K562 (cell line): Measurements from ENCODE around the gene HEPACAM. TPM values are rescaled to one million over a fixed set of nuclear protein-coding genes. Genes with fewer than 3 reads are reported as not detected.

Experiments
- ATAC-seq: fragments of 200-7000 bp; cut with Tn5 transposase; 3 replicates; pipeline ENCODE4 v1.9.1; 2020; ENCODE audit warnings: moderate library complexity
- BruUV-seq: library from RNA; stranded (reverse); fragments of 400-500 nt; replicated peaks from 2 replicates; lab custom pipeline; 2021; lab: Mats Ljungman, UMichigan
- CTCF ChIA-PET: fragments of 300-600 bp; formaldehyde crosslinking; extraction: SDS; loops from one replicate; lab custom pipeline; 2021; ENCODE audit warnings: low intra/inter-chr PET ratio; lab: Yijun Ruan, JAX
- POLR2A ChIA-PET: fragments of 300-600, 350-650 bp; sonication (Branson Sonifier 250); formaldehyde crosslinking; extraction: SDS; loops from one replicate; lab custom pipeline; 2021; ENCODE audit warnings: antibody characterized with exemption, inconsistent platforms; lab: Yijun Ruan, JAX
- DNase-seq, 4 experiments: peaks; one replicate each; pipeline versions ENCODE4 v3.0.0 to v3.0.0-alpha.2; 2011 to 2018; ENCODE audit warnings: low spot score in 3 of 4, mixed read lengths in 3 of 4; ENCODE audit errors: extremely low read depth in 1 of 4
- FAIRE-seq: peaks from 2 replicates; lab custom pipeline; 2011; peaks lifted over from hg19 to GRCh38; lab: Jason Lieb, UNC
- H2AFZ ChIP-seq: 2 replicates; pipeline ENCODE4 v1.6.0; 2011; ENCODE audit warnings: low read depth, low read length, control low read depth, inconsistent platforms
- H3K27ac ChIP-seq: fragments of 200-600 bp; 3 replicates; pipeline ENCODE4 v1.8.0; 2011; ENCODE audit warnings: low read depth, mild to moderate bottlenecking, control low read depth, inconsistent platforms, low read length, moderate library complexity, mixed read lengths; ENCODE audit errors: extremely low read depth
- H3K27me3 ChIP-seq, 2 experiments: fragments of 300-600 bp in 1 of 2; 2 replicates in 1 of 2; 3 replicates in 1 of 2; pipeline versions ENCODE4 v1.6.0 to v1.8.0; 2011; ENCODE audit warnings: inconsistent platforms in 2 of 2, low read length in 2 of 2, mild to moderate bottlenecking in 1 of 2, mixed read lengths in 1 of 2, moderate library complexity in 1 of 2; ENCODE audit not compliant: control insufficient read depth in 2 of 2, insufficient read depth in 2 of 2
- H3K36me3 ChIP-seq: fragments of 300-600 bp; 3 replicates; pipeline ENCODE4 v1.8.0; 2011; ENCODE audit warnings: mild to moderate bottlenecking, low read length, inconsistent platforms; ENCODE audit not compliant: control insufficient read depth, insufficient read depth
- H3K4me1 ChIP-seq, 2 experiments: fragments of 200-600 bp in 1 of 2; replicated peaks in 1 of 2; 2 replicates in 1 of 2; 3 replicates in 1 of 2; pipeline versions ENCODE4 v1.5.1 to v1.8.0; 2011; ENCODE audit warnings: inconsistent platforms in 2 of 2, low read length in 2 of 2, mild to moderate bottlenecking in 1 of 2, mixed read lengths in 1 of 2, moderate library complexity in 1 of 2; ENCODE audit not compliant: control insufficient read depth in 2 of 2, insufficient read depth in 2 of 2
- H3K4me2 ChIP-seq: 2 replicates; pipeline ENCODE4 v1.6.1; 2011; ENCODE audit warnings: low read length, control low read depth, inconsistent platforms, mixed read lengths; ENCODE audit not compliant: insufficient read depth
- H3K4me3 ChIP-seq: fragments of 200-600 bp; sonication (generic), shearing (Covaris generic); 2 replicates; pipeline ENCODE4 v1.5.1; 2016; ENCODE audit warnings: control low read depth, inconsistent platforms
- H3K79me2 ChIP-seq: fragments of 200-600 bp; 3 replicates; pipeline ENCODE4 v1.8.0; 2011; ENCODE audit warnings: low read length, inconsistent platforms; ENCODE audit not compliant: control insufficient read depth, insufficient read depth
- H3K9ac ChIP-seq, 2 experiments: 2 replicates each; pipeline versions ENCODE4 v1.6.0 to v1.6.1; 2011; ENCODE audit warnings: low read depth in 2 of 2, low read length in 2 of 2, control low read depth in 1 of 2, inconsistent platforms in 1 of 2, mild to moderate bottlenecking in 1 of 2, mixed read lengths in 1 of 2; ENCODE audit not compliant: insufficient read depth in 1 of 2
- H3K9me1 ChIP-seq: one replicate; pipeline ENCODE4 v1.6.0; 2011; ENCODE audit warnings: inconsistent platforms, mild to moderate bottlenecking, low read length, moderate library complexity; ENCODE audit not compliant: control insufficient read depth, insufficient read depth
- H3K9me3 ChIP-seq: replicated peaks from 2 replicates; pipeline ENCODE4 v1.5.1; 2011; ENCODE audit warnings: low read depth, low read length, inconsistent platforms; ENCODE audit not compliant: control insufficient read depth, insufficient read depth
- H4K20me1 ChIP-seq: replicated peaks from 2 replicates; pipeline ENCODE4 v1.6.1; 2011; ENCODE audit warnings: low read length, inconsistent platforms, mixed read lengths; ENCODE audit not compliant: control insufficient read depth, insufficient read depth
- ARID1B ChIP-seq: fragments of 450-650 bp; IDR thresholded peaks from 2 replicates; pipeline ENCODE4 v1.6.1; 2016; ENCODE audit warnings: antibody characterized with exemption, mild to moderate bottlenecking, inconsistent platforms
- CBFA2T2 ChIP-seq: fragments of 450-650 bp; conservative IDR thresholded peaks from 2 replicates; pipeline ENCODE4 v1.6.1; 2017; ENCODE audit warnings: mild to moderate bottlenecking
- CBFA2T3 ChIP-seq: fragments of 450-650 bp; IDR thresholded peaks from 2 replicates; pipeline ENCODE4 v1.6.1; 2017
- TAL1 ChIP-seq: fragments of 450-650 bp; IDR thresholded peaks from 2 replicates; pipeline ENCODE4 v1.6.1; 2016; ENCODE audit warnings: mild to moderate bottlenecking
- TEAD4 ChIP-seq, 2 experiments: sonication (generic) in 1 of 2; formaldehyde crosslinking in 1 of 2; IDR thresholded peaks; 2 replicates each; pipeline versions ENCODE4 v1.6.1 to v1.8.0; 2012 to 2022; ENCODE audit warnings: borderline replicate concordance in 1 of 2, inconsistent platforms in 1 of 2, low read length in 1 of 2, mild to moderate bottlenecking in 1 of 2, missing genetic modification reagents in 1 of 2
- ZNF398 ChIP-seq: fragments of 250-450 bp; sonication (Bioruptor Pico); IDR thresholded peaks from 2 replicates; pipeline ENCODE4 v1.8.0; 2021; ENCODE audit warnings: moderate library complexity, mild to moderate bottlenecking, inconsistent platforms
- in situ Hi-C: fragments of 300-500 bp; cut with MboI; formaldehyde crosslinking; loops from 4 replicates; pipeline ENCODE4 v1.15.0; 2018; ENCODE audit warnings: inconsistent platforms, mixed read lengths
- intact Hi-C: fragments of 100-400 bp; cut with micrococcal nuclease; formaldehyde crosslinking; loops from 2 replicates; pipeline ENCODE4 v1.14.2; 2022
- polyA plus RNA-seq, 8 experiments: library from polyadenylated mRNA; depleted of rRNA in 4 of 8; stranded (reverse) in 5 of 8; unstranded in 3 of 8; fragments of >200 nt; fragmentation: Nextera tagmentation in 2 of 8; fragmentation: Illumina TruSeq in 1 of 8; extraction: Ambion mirVana in 2 of 8; extraction: Trizol in 1 of 8; gene quantifications; 2 replicates each; pipeline versions ENCODE4 v1.2.1 to v1.2.3, GENCODE V29; 2011 to 2014; ENCODE audit warnings: inconsistent platforms in 1 of 8, missing spikeins in 1 of 8
- total RNA-seq, 7 experiments: library from RNA; depleted of rRNA in 6 of 7; stranded (reverse); fragments of >200 nt in 6 of 7; fragmentation: Illumina TruSeq in 2 of 7; extraction: Trizol in 2 of 7; gene quantifications; 2 replicates each; pipeline versions ENCODE4 v1.2.1 to v1.2.3, GENCODE V29; 2011 to 2021; ENCODE audit warnings: low replicate concordance in 1 of 7

The HEPACAM gene
- total and polyA plus RNA-seq, 9 of the 15 experiments (the other 6 are each of a cell fraction or from before 2014, with no cell fraction given): not detected

- Histone ChIP-seq H3K79me2 (no peaks in the 10 kb centered on the region), H4K20me1 (no peaks in the 10 kb centered on the region), H3K27me3 (no peaks in the 10 kb centered on the region; a peak in 1 of 5 replicates), H3K9ac (peak overlapping the region in 1 of 2 experiments; percentile 73; a peak in 2 of 4 replicates), H3K36me3 (peaks cover 4% of the 10 kb centered on the region; the same call in 2 of the 3 replicates), H3K4me1 (peaks cover 5 to 7% of the 10 kb centered on the region in 2 experiments; a peak in 3 of 5 replicates), H3K27ac (peak overlapping the region; percentile 81; the same call in 2 of the 3 replicates), H2AFZ (peak overlapping the region; percentile 93), H3K4me2 (peak overlapping the region; percentile 77; the same call in 1 of the 2 replicates), H3K4me3 (0 out of 2 replicates have a peak overlapping the region, but pooled peaks have one; percentile 47), H3K9me1 (no peaks in the 10 kb centered on the region), H3K9me3 (no peaks in the 10 kb centered on the region)
- no peak for DNase-seq
- POLR2A ChIA-PET: no interaction called here
- TF ChIP-seq TAL1 (peak; percentile 48; the same call in 1 of the 2 replicates), TEAD4 (IDR thresholded peaks at IDR 0.05; ENCODE audit: low read length) (peak; percentile 54; the same call in 1 of the 2 replicates), TEAD4 (CRISPR knock-in tag; IDR thresholded peaks at IDR 0.05; ENCODE audit: borderline replicate concordance) (no peak), CBFA2T2 (peak; percentile 21; the same call in 1 of the 2 replicates), ARID1B (0 out of 2 replicates have a peak, but pooled peaks have one; percentile 6), ZNF398 (CRISPR knock-in tag) (no peak), CBFA2T3 (peak; percentile 30)
- BruUV-seq: no TSS peak
- in situ Hi-C loops: loop anchor here (25.0 kb wide), 2 partner anchors 382 to 932 kb away; partner anchors contain the start of gene HYLS1
- CTCF ChIA-PET: no interaction called here
- peak; percentile 67 for FAIRE-seq
- no peak for ATAC-seq
- intact Hi-C loops: no loop called here
These were observed 19.2 kb upstream of the HEPACAM start for GRCh38 chr11:124955035-124955434.
